Measurements from ENCODE around the gene PTTG1.

PTTG1 gene

GRCh38 chr5:160461378-160461777 is 39.7 kb downstream of the PTTG1 start:
- no peak for TF ChIP-seq CTCF (IDR thresholded peaks at IDR 0.05; ENCODE audit: control insufficient read depth, insufficient read depth, low read depth, low read length, missing control alignments)
- no peak overlapping the region for H3K4me3 ChIP-seq (ENCODE audit: control insufficient read depth, low read depth, low read length)
- no peak for DNase-seq (ENCODE audit: low read depth)

GRCh38 chr5:160462167-160462566 is 40.5 kb downstream of the PTTG1 start:
- no peak for DNase-seq (ENCODE audit: low read depth)
- no peak for TF ChIP-seq CTCF (IDR thresholded peaks at IDR 0.05; ENCODE audit: control insufficient read depth, insufficient read depth, low read depth, low read length, missing control alignments)
- H3K4me3 ChIP-seq (ENCODE audit: control insufficient read depth, low read depth, low read length): no peak overlapping the region

DNA sequence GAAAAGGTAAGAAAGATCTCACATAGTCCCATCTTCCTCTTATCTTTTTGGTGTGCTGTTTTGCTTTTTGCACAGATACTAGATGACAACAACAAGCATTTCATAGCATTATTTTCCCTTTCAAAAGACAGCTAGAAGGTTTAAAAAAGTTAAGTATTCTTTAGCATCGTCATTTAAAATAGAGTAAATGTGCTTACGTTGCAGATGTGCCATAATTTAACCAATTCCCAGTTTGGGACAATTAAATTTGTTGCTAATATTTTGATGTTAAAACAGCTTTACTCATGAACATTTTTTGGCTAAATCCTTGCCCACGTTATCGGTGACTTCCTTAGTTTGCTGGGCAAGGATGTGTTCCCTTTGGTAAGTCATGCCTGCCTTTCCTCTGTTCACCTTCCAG is 41.6 kb downstream of the PTTG1 start:
- DNase-seq (ENCODE audit: low read depth): no peak
- H3K4me3 ChIP-seq (ENCODE audit: control insufficient read depth, low read depth, low read length): no peak overlapping the region
- no peak for TF ChIP-seq CTCF (IDR thresholded peaks at IDR 0.05; ENCODE audit: control insufficient read depth, insufficient read depth, low read depth, low read length, missing control alignments)

- no peak overlapping the region for H3K4me3 ChIP-seq (ENCODE audit: control insufficient read depth, low read depth, low read length)
- TF ChIP-seq CTCF (IDR thresholded peaks at IDR 0.05; ENCODE audit: control insufficient read depth, insufficient read depth, low read depth, low read length, missing control alignments): no peak
- no peak for DNase-seq (ENCODE audit: low read depth)
These were observed 42.2 kb downstream of the PTTG1 start for GRCh38 chr5:160463740-160464465.

DNA sequence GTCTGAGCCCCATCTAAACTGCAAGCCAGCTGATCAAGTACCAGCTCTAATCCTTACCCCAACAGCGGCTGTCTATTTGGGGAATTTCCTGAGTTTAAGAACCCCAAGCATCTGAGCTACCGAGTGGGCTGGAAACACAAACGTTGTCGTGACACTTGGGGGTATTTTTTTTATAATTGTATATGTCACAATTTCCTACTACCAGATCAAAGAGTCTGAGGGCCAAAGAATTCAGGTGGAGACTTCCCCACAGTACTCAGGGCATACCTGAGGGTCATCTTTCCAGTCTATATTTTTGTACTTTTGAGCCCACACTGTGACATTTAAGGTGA is 42.8 kb downstream of the PTTG1 start:
- H3K4me3 ChIP-seq (ENCODE audit: control insufficient read depth, low read depth, low read length): no peak overlapping the region
- no peak for TF ChIP-seq CTCF (IDR thresholded peaks at IDR 0.05; ENCODE audit: control insufficient read depth, insufficient read depth, low read depth, low read length, missing control alignments)

DNA sequence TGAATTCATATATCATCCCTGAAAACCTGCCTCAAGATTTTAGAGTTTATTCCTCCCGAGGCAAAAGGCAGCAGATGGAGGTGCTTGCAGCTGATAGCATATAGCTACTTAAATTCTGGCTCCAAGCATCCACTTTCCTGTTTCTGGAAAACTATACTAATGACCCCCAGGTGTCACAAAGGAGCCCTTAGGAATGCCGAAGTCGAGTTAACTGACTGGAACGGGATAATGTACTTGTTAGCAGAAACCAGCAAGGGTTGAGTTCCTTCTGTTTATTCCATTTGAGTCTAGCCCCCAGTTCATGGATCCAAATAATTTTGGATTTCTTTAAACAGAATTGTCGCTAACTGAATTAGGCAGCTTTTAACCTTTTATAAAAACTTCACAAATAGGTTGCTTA is 44.5 kb downstream of the PTTG1 start:
- TF ChIP-seq CTCF (IDR thresholded peaks at IDR 0.05; ENCODE audit: control insufficient read depth, insufficient read depth, low read depth, low read length, missing control alignments): no peak

More for the DNA sequence above, 42.8 kb downstream of the PTTG1 start:
- no peak for DNase-seq (ENCODE audit: low read depth)

More for the DNA sequence above, 44.5 kb downstream of the PTTG1 start:
- no peak overlapping the region for H3K4me3 ChIP-seq (ENCODE audit: control insufficient read depth, low read depth, low read length)
- no peak for DNase-seq (ENCODE audit: low read depth)

Data from AG09309 (cell line).